Measurements from ENCODE around the gene MAGI1. TPM values are rescaled to one million over a fixed set of nuclear protein-coding genes. Genes with fewer than 3 reads are reported as not detected.

Gene MAGI1
- polyA plus RNA-seq, 3 donors, result 28.3 to 29.7 (median 29.3) TPM

DNA sequence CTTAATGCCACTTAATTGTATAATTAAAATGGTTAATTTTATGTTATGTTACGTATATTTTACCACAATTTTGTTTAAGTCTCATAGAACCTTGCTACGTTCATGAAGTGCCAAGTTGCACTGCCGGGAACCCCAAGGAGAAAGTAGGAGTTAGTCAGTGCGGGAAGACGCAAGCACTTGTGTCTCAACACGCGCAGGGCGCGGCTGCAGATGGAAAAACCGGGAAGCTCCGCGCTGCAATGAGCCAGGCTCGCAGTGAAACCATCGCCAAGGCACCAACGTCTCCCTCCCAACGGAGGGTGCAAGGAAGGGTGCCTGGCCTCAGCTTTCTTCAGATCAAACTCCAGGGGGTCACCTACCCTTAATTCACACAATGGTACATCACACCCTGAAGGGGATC, 21.6 kb downstream of the MAGI1 start:
- DNase-seq (ENCODE audit: low read depth in 3 of 3, low spot score in 2 of 3), result no peak

DNA sequence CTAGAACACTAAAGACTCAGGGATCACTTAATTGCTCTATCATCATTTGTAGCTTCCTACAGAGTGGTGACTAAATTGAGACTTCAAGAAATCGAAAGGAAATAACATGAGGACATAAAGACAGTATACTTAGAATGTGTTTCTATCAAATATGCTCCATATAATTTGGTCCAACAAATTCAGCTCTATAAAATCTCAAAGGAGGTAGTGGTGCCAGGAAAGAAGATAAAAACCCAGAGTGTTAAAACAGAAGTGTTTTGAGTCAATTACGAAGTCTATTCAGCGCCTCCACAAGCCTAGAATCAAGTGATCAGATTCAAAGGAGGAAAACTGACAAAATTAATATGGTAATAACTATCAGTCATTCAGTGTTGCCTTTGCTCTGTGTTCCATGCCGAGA, 22.9 kb downstream of the MAGI1 start:
- DNase-seq (ENCODE audit: low read depth in 3 of 3, low spot score in 2 of 3), result no peak

DNA sequence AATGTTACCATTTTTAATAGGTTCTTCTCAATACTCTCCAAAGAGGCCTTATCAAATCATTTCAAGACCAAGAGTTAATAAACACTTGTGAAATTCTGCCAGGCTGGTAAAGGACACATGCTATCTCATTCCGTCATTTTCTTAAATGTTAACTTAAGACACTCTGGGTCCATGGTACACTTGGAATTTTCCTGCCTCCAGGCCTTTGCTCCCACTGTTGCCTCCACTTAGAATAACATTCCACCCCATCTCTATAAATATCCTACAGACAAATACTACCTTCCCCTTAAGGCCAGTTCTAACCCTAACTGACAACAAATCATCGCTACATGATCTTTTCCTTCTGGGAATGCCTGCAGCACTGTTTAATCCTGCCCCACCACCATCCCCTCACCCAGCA, 24.1 kb downstream of the MAGI1 start:
- no peak for DNase-seq (ENCODE audit: low read depth in 3 of 3, low spot score in 2 of 3)

DNA sequence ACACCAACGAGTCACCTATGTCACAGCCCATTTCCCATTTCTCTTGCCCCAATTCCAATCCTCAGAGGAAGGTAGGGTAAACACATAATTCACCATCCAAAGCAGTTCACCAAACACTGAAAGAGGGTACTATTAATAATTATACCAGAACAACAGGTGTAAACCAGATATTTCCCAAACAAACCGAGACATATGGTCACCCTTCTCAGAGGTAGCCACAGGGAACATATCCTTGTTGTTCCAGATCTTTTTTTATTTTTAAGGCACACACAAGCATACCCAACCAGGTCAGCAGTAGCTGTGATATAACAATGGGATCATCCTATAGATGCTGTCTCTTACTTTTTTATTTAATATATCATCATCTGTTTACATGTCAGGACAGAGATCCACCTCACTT, 24.7 kb downstream of the MAGI1 start:
- no peak for DNase-seq (ENCODE audit: low read depth in 3 of 3, low spot score in 2 of 3)

DNA sequence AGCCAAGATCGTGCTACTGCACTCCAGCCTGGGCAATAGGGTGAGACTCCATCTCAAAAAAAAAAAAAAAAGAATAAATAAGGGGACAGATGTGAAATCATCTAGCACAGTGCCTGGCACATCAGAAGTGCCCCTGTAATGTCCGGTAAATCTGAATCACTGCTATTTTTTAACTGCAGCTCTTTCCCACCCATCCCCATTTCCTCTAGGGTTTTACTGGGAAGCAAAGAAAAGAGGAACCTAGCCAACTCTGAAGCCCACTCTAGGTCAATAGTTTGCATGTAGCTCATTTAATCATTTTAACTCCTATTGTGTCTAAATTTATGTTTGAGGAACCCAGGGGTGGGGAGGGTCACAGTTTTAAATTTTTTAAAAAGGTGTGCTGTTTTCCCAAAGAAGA, 26.0 kb downstream of the MAGI1 start:
- no peak for DNase-seq (ENCODE audit: low read depth in 3 of 3, low spot score in 2 of 3)

DNA sequence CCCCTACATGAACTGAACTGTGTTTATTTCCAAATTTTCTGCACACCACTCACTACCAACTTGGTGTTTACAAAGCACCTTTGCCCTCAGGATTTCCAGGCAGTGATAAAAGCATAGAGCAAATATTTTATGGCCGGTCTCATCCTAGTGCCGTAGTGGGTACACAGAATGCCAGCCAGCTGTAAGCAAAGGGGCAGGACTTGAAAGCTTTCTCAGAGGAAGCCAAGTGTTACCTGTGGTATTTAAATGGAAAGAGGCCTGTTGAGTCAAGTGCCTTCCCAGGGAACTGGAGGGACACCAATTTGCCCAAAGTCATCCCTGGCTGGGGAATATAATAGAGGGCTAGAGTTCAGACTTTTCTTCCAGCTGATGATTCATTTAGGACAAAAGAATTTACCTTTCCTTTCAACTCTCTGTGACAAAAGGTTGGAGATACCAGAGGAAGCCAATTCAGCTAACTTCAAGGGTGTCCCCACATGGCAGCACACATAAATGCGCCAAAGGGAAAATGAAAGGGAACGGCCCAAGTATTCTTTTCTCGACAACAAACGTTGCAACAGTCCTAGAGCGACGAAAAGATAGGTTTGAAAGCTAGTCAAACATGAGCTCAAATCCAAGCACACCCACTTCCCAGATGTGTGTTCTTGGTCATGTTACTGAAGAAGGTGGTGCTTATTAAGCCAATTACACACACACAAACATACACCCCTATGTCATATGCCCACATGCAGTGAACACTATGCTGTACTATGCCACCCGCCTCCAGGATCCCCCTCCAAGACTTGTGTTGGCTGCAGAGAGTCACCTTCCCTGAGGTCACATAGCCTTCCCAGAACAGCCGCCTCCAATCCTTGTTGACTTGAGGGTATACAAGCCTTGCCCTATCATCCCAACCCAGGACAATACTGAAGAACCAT, 27.7 kb downstream of the MAGI1 start:
- no peak for DNase-seq (ENCODE audit: low read depth in 3 of 3, low spot score in 2 of 3)

DNA sequence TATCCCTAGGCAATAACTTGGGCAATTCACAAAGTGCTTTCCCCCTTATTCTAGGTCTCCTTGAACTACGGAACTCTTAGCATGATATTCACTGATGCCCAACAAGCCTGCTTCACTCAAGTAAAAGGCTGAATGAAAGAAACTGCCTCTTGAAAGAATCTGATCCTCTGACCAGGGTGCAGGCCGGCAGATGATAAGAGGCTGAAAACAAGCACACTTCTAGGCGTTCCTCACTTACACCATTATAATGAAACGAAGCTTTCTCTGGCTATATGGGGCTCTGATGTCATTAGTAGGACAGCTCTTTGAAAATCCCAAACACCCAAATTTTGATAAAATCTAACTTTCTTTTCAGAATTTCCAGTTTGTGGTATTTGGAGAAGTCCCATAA, 28.4 kb downstream of the MAGI1 start:
- no peak for DNase-seq (ENCODE audit: low read depth in 3 of 3, low spot score in 2 of 3)

DNA sequence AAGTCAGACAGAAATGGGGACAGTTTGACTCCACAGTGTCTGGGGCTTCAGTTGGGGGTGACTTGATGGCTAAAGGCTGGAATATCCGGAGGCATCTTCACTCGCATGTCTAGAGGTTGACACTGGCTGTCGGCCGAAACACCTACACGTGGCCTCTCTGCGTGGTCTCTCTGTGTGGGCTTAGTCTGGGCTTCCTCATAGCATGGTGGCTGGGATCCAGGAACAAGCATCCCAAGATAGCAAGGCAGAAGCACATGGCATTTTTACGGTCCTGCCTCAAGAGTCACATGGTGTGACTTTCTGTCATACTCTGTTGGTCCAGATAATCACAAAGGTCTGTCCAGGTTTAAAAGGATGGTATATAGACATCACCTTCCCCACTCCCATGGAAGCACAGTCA, 34.5 kb downstream of the MAGI1 start:
- no peak for DNase-seq (ENCODE audit: low read depth in 3 of 3, low spot score in 2 of 3)

DNA sequence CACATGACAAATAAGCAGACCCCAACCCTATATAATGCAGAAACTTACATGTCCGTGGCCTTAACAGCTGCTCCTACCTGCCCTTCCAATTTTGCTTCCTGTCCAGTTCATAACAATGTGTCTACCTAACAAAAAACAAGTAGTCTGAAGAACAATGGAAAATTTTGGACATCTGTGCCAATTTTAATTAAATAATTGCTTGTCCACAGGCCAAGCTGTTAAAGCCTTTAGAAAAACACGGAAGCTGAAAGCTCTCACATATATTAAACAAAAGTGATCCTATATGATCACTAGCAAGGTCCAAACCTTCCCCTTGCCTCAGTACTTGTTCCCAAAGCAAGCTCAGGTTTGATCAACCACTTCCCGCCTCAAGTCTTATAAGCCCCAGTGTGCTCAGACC, 37.1 kb downstream of the MAGI1 start:
- no peak for DNase-seq (ENCODE audit: low read depth in 3 of 3, low spot score in 2 of 3)

DNA sequence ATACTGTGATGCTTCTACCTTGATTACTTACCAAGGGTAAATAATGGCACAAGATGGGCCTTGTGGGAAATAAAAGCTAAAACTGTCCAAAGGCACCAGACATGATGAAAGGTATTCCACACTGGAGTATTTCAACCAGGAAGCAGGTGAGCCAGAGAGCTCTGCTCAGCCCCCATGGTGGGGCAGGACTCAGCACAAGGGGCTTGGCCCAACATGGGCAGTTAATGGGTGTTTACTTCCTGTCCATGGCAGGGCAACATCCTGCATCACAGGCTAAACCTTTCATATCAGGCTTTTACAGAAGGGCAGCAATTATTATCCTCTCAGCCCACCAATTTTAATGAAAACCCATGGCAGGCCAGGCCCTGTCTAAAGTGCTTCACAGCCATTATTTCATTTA, 38.2 kb downstream of the MAGI1 start:
- DNase-seq (ENCODE audit: low read depth in 3 of 3, low spot score in 2 of 3), result no peak

DNA sequence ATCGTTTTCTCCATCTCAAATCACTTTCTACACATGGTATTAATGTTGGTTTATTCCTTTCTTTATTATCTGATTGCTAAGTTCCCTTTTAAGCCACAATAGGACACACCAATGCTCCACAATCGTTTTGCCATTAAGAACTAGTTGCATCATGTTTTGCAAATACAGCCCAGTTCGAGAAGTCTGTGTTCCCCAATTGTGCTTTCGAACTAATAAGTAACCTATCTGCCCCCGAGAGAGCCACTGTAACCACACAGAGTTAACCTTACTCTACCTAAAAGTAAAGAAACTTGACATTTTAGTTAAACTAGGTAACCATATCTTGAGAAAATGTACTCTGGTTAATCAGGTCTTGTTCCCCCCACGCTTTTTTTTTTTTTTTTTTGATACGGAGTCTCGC, 39.1 kb downstream of the MAGI1 start:
- no peak for DNase-seq (ENCODE audit: low read depth in 3 of 3, low spot score in 2 of 3)

DNA sequence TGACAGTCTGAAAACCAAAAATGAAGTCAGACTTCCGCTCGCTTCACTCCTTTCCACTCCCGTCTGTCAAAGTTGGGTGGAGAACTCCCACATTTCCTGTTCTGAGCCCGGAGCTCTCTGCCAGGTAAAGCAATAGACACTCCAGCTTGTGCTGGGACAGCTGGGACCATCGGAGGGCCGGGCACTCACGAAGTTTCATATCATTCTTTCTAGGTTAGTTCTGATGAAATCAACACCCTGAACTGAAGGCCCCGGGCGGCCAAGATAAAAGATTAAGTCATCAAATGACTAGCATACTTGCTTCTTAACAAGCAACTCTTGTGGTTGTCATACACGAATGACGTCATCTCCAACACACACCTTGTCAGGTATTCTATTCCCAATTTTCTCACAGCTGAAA, 42.1 kb downstream of the MAGI1 start:
- no peak for DNase-seq (ENCODE audit: low read depth in 3 of 3, low spot score in 2 of 3)

DNA sequence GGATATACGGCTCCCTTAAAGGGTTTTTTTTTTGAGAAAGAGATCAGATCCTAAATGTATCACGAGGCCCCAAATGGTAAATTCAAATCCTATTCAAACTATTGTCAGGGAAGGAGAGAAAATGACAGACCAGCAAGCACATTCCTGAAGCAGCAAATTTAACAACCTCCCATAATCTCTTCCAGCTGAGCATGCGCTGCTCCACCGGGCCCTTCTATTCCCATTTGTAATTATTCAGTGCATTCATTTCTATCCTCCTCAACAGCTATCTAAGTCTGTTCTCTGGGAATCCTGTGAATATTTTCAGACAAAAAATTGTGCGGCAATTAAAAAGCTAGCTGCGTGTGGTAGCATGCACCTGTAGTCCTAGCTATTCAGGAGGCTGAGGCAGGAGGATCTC, 43.2 kb downstream of the MAGI1 start:
- no peak for DNase-seq (ENCODE audit: low read depth in 3 of 3, low spot score in 2 of 3)

DNA sequence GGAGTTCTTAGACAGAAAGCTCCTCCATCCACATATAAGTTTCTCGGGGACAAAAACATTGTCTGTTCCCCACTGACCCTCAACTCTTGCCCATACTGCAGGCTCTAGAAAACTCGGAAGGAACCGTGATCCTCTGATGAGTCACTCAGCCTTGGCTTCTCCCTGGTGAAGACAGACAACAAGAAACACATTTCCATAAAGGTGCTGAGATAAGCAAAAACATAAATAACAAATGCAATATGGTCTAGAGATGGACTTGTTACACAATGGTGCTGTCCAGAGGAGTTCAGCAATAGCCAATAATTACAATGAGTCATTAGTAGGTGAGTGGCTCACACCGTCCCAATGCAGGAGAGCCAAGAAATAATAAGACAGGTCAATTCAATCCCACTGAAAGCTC, 43.7 kb downstream of the MAGI1 start:
- no peak for DNase-seq (ENCODE audit: low read depth in 3 of 3, low spot score in 2 of 3)

DNA sequence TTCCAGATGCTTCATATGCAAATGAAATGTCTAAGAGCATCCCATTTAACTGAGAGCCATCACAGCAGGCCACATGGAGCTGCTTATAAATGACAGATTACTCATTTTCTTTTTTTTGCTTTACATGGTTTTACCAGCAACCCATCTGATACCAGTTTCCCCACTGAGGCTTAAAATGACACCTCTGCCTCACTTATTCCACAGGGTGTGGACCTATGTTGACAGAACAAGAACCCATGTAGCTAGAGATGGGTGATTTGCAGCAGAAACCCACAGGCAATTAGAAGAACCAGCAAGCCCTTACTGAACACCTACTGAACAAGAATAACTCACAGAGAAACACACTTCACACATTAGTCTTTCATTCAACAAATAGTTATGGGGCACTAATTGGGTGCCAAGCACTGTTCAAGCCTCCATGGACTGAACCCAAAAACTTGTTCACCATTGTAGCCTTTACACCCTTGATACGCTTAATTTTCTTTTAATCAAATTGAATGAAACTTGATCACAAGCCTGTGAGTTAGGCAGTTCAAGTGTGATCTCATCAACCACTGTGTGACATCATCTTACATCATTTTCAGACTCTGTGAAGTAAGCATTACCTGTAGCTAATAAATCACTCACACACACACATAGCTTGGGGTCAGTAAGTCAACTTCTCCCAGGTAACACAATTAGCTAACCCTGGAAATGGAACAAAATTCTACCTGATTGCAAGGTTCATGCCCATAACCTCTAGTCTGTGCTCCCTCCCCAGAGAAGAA, 45.4 kb downstream of the MAGI1 start:
- no peak for DNase-seq (ENCODE audit: low read depth in 3 of 3, low spot score in 2 of 3)

DNA sequence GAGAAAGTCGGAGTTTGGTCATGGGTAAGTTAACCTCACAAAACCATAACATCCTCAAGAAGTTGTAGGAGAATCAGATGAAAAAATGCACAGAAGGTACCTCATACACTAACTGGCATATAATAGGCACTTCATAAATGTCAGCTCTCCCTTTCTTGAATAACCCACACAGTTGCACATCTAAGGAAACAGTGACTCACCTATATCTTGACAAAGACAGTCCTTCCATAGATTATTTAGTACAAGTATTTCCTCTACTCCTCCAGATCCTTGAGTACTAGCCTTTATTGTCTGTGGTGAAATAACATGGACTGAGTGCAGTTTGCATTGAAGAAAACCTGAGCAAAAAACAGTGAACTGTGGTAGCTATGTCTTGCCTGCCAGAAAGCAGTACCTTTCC, 46.6 kb downstream of the MAGI1 start:
- no peak for DNase-seq (ENCODE audit: low read depth in 3 of 3, low spot score in 2 of 3)

DNA sequence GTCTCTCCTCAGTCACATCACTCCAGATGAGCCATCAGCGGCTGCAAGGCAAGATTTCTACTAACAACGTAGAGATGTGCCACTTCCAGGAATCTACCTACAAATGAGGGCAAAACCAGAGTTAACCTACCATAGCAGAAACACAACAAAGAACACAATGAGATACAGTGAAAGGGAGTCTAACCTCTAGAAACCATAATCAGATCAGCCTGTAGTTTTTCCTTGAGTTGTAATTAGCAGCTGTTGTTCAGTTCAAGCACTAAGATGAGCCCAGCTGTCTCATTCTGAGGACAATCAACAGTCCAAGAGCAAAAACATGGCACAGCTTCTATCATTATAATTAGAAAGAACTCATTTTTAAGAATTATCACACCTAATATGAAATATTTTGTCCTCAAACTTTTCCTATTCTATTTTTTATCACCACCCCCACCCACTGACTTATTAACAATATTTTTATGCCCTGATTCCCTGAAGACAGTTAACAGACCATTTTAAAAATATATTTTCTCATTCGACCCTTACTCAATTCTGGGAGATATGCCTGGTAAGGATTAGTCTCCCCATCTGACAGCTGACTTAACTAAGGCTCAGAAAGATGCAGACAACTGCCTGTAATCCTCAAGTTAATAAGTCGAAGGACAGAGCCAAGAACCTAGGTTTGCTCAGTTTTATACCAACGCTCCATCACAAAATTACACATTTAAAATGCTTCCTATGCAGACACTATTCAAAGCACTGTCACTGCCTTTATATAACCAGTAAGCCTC, 50.1 kb downstream of the MAGI1 start:
- no peak for DNase-seq (ENCODE audit: low read depth in 3 of 3, low spot score in 2 of 3)

DNA sequence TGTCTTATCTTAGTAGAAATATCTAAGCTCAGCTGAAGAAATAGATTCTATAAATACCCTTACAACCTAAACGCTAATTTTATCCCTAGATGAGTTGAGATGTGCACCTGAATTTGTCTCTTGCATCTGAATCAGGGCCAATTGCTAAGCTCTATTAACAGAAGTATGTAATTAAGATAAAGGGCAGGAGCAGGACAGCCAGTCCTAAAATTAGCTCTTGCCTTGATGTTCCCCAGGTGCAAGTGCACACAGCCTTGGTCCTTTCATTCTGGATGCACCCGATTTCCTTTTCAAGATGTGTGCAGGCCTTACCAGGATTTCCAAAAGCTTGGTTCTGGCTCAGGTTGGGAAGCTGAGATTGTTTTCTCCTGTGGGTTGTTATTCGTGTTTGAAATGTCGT, 52.4 kb downstream of the MAGI1 start:
- no peak for DNase-seq (ENCODE audit: low read depth in 3 of 3, low spot score in 2 of 3)

DNA sequence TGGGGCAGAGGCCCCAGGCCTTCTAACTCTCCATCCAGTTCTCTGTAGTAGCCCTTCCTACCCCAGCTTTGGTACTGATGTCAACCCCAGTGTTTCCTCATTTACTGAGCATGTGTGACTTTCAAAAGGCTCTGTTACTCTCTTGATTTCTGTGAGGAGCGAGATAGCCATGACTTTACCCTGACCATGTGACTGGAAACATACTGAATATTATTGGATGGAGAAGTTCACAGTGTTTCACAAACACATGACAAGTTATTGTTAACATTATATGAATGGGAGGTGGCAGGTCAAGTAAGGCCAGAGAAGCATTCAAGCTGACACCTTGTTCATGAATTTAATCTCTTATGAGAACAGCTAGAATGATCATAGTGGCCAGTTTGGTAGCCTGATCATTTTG, 53.7 kb downstream of the MAGI1 start:
- no peak for DNase-seq (ENCODE audit: low read depth in 3 of 3, low spot score in 2 of 3)

DNA sequence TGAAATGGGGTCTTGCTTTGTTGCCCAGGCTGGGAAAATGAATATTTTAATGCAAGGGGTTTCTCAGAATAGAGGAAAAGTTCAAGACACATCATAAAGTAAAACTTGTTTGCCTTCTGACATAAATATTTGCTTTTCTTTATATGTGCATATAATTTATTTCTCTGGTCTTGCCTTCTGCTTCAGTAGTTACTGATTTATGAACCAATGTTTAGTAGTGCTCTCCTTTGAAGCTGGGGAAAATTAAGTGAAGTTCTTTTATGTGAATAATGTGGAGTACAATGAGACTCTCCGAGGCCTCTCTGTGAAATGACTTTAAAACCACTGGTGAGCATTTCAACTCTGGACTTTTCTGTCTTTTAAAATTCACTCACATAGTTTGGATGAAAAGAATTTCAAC, 55.6 kb downstream of the MAGI1 start:
- DNase-seq (ENCODE audit: low read depth in 3 of 3, low spot score in 2 of 3), result peak in 1 of 3 donors; percentile 18

DNA sequence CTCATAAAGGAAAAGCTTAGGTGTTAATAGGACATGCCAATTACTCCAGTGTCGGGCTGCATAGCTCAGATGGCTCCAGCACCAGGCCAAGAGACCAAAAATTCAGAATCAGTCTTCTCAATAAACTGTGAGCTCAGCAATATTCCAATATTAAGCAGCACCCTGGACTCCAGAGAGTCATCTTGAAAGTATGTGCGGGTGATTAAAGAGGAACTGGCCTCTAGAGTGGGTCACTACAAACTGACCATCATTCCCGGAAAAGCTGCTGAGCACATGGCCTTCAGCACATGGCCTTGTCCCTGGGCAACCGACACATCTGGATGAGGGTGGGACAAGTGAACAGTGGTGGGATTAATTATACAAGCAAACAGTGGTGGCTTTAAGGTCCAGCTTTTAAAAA, 59.0 kb downstream of the MAGI1 start:
- DNase-seq (ENCODE audit: low read depth in 3 of 3, low spot score in 2 of 3), result no peak

Measured in right renal cortex interstitium (tissue), 3 donors.